Activated naive CD4-positive, alpha-beta T cell treated with anti-CD3 and anti-CD28 coated beads, Interleukin-2, amount 50 U/mL, for 24 hours (primary cell): ENCODE results near the gene EMILIN1.

Source experiments
- H3K27ac Mint-ChIP-seq: one replicate; pipeline ENCODE4 v1.8.0; 2021; ENCODE audit warnings: mild to moderate bottlenecking, mixed read lengths
- H3K27me3 Mint-ChIP-seq: one replicate; pipeline ENCODE4 v1.8.0; 2021; ENCODE audit warnings: mixed read lengths
- H3K36me3 Mint-ChIP-seq: one replicate; pipeline ENCODE4 v1.8.0; 2021; ENCODE audit warnings: mixed read lengths
- H3K4me1 Mint-ChIP-seq: one replicate; pipeline ENCODE4 v1.8.0; 2021; ENCODE audit warnings: mixed read lengths
- H3K4me3 Mint-ChIP-seq: one replicate; pipeline ENCODE4 v1.8.0; 2021; ENCODE audit warnings: mild to moderate bottlenecking, mixed read lengths
- H3K9me3 Mint-ChIP-seq: one replicate; pipeline ENCODE4 v1.8.0; 2021; ENCODE audit warnings: mixed read lengths

Gene EMILIN1

DNA sequence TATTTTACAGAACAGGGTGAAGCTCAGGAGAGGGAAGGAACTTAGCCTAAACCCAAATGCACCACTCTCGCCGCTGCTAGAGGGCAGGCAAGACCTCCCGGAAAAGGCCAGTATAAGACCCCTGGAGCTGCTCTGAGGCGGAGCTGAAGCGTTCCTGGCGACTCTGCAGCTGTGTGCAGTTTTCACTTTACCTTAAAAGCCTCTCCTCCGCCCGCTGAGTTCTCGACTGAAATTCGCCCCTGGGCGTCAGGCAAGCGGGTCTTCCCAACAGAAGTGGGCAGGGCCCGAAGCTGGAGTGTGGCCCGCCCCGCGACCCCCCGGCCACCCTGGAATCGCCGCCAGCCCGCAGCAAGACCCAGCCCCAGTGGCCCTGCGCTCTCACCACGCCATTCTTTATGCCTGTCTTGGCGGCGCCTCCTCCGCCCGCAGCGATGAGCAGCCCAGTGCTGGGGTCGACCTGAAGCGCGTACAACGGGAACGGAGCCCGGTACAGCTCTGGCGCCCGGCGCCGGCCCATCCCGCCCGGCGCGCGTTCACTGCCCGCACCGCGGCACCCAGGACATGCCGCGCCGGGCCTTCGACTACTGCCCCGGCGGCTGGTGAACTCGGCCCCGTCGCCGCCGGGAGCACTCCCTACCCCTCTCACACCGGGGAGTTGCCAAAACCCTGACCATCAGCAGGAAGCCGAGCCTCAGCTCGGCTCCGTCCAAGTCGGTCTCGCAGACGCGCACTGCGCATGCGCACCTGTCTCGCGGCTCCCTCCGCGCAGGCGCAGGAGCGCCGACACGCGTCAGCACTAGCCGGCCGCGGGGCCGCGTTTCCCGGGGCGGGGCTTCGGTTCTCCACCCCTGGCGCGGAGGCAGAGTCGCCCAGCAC lies 55.7 kb downstream of the EMILIN1 start, which contains the start of gene PREB:
TSS of gene PREB (minus strand) at position 732 of the 876 bp plus-strand sequence. CDS start at position 517, 215 bp downstream.
- Mint-ChIP-seq H3K36me3 (peaks cover 9% of the 10 kb centered on the region), H3K4me3 (peak within 1 kb of the TSS; percentile 92), H3K27me3 (no peaks in the 10 kb centered on the region), H3K4me1 (peaks cover 19% of the 10 kb centered on the region), H3K27ac (peak within 1 kb of the TSS; percentile 98), H3K9me3 (no peaks in the 10 kb centered on the region)

DNA sequence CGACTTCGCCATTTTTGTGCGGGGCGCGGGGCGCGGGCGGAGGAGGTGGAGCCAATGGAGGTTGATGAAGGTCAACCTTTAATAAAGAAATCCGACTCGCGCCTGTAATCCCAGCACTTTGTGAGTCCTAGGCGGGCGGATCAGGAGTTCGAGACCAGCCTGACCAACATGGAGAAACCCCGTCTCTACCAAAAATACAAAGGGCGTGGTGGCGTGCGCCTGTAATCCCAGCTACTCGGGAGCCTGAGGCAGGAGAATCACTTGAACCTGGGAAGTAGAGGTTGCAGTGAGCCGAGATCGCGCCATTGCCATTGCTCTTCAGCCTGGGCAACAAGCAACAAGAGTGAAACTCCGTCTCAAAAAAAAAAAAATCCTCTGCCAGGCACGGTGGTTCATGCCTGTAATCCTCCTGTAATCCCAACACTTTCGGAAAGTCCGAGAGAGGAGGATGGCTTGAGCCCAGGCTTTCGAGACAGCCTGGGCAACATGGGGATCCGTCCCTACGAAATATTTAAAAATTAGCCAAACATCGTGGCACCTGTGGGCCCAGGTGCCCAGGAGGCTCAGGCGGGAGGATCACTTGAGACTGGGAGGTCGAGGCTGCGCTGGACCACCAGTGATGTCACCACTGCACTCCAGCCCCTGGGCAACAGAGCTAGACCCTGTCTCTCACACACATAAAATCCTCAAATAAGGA lies 56.5 kb downstream of the EMILIN1 start:
- H3K4me3 Mint-ChIP-seq: peak overlapping the region; percentile 92
- no peaks in the 10 kb centered on the region for H3K27me3 Mint-ChIP-seq
- peaks cover 9% of the 10 kb centered on the region for H3K36me3 Mint-ChIP-seq
- peak overlapping the region; percentile 98 for H3K27ac Mint-ChIP-seq
- peaks cover 19% of the 10 kb centered on the region for H3K4me1 Mint-ChIP-seq
- no peaks in the 10 kb centered on the region for H3K9me3 Mint-ChIP-seq

DNA sequence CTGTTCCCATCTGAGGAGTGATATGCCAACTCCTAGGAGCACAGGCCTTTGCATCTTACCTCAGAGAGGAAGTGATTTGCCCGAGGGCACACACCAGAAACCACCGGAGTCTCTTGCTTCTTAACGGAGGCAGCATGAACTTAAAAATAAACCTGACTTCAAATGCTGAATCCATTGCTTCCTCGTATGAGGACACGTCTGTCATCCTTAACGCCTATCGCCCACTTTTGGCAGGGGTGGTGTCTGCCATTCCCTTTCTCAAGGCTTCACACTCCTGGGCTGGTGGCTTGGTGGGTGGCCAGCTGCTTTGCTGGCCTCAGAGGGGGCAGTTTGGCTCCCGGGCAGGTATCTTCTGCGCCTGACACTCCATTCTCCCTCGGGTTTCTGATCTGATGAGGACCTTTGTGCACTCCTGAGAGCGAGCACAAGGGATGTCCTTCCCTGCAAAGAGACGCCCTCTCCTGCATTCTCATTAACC lies 57.1 kb downstream of the EMILIN1 start:
- H3K4me1 Mint-ChIP-seq: peaks cover 19% of the 10 kb centered on the region
- no peaks in the 10 kb centered on the region for H3K9me3 Mint-ChIP-seq
- H3K4me3 Mint-ChIP-seq: peak overlapping the region; percentile 92
- H3K36me3 Mint-ChIP-seq: peaks cover 9% of the 10 kb centered on the region
- no peaks in the 10 kb centered on the region for H3K27me3 Mint-ChIP-seq
- peak overlapping the region; percentile 98 for H3K27ac Mint-ChIP-seq
